SK-N-SH (cell line): ENCODE results near the gene LARGE1. TPM values are rescaled to one million over a fixed set of nuclear protein-coding genes. Genes with fewer than 3 reads are reported as not detected.

Experiments
- CTCF ChIA-PET: fragments of 300-600, 350-600 bp; formaldehyde crosslinking; extraction: SDS; loops from one replicate; lab custom pipeline; 2021; lab: Yijun Ruan, JAX
- POLR2A ChIA-PET: fragments of 350-600 bp; sonication (Branson Sonifier 250); formaldehyde crosslinking; extraction: SDS; loops from one replicate; lab custom pipeline; 2020; ENCODE audit warnings: antibody characterized with exemption, inconsistent platforms; lab: Yijun Ruan, JAX
- DNase-seq: peaks from one replicate; pipeline ENCODE4 v3.0.0; 2012
- H2AFZ ChIP-seq: fragments of 200-600 bp; sonication (generic); 2 replicates; pipeline ENCODE4 v1.8.1; 2016; ENCODE audit warnings: antibody characterized with exemption, mild to moderate bottlenecking, low read depth
- H3F3A ChIP-seq: fragments of 200-600 bp; sonication (generic); replicated peaks from 2 replicates; pipeline ENCODE3; 2016; ENCODE audit warnings: antibody characterized with exemption, mild to moderate bottlenecking; ENCODE audit not compliant: insufficient read depth
- H3K27ac ChIP-seq, 2 experiments: fragments of 200-500 bp in 1 of 2; fragments of 200-600 bp in 1 of 2; sonication (Bioruptor generic) in 1 of 2; sonication (generic), shearing (Covaris generic) in 1 of 2; 2 replicates each; pipeline versions ENCODE4 v1.5.1 to v1.6.1; 2014 to 2016; ENCODE audit warnings: low read depth in 2 of 2, inconsistent platforms in 1 of 2, low read length in 1 of 2, mild to moderate bottlenecking in 1 of 2, mixed read lengths in 1 of 2
- H3K27me3 ChIP-seq: fragments of 200-600 bp; sonication (generic), shearing (Covaris generic); 2 replicates; pipeline ENCODE4 v1.6.1; 2016; ENCODE audit warnings: mixed run types; ENCODE audit not compliant: insufficient read depth
- H3K36me3 ChIP-seq, 2 experiments: fragments of 200-500 bp in 1 of 2; fragments of 200-600 bp in 1 of 2; sonication (Bioruptor generic) in 1 of 2; sonication (generic) in 1 of 2; replicated peaks in 1 of 2; 2 replicates each; pipeline versions ENCODE3 to v1.5.1; 2014 to 2016; ENCODE audit warnings: low read length in 1 of 2, mild to moderate bottlenecking in 1 of 2; ENCODE audit not compliant: insufficient read depth in 2 of 2, control insufficient read depth in 1 of 2
- H3K4me1 ChIP-seq, 2 experiments: fragments of 200-500 bp in 1 of 2; fragments of 200-600 bp in 1 of 2; sonication (Bioruptor generic) in 1 of 2; sonication (generic), shearing (Covaris generic) in 1 of 2; 2 replicates each; pipeline versions ENCODE4 v1.5.1 to v1.6.1; 2014 to 2016; ENCODE audit warnings: low read depth in 1 of 2, low read length in 1 of 2, mixed run types in 1 of 2; ENCODE audit not compliant: insufficient read depth in 2 of 2, control insufficient read depth in 1 of 2
- H3K4me2 ChIP-seq: fragments of 200-600 bp; sonication (generic), shearing (Covaris generic); 2 replicates; pipeline ENCODE4 v1.6.1; 2017; ENCODE audit warnings: mixed run types
- H3K4me3 ChIP-seq, 2 experiments: fragments of 200-500 bp in 1 of 2; fragments of 200-600 bp in 1 of 2; sonication (Bioruptor generic) in 1 of 2; sonication (generic), shearing (Covaris generic) in 1 of 2; 2 replicates each; pipeline versions ENCODE4 v1.5.1 to v1.8.1; 2014 to 2016; ENCODE audit warnings: low read depth in 2 of 2, inconsistent platforms in 1 of 2, low read length in 1 of 2, mild to moderate bottlenecking in 1 of 2, mixed read lengths in 1 of 2, moderate library complexity in 1 of 2
- H3K79me2 ChIP-seq: fragments of 200-600 bp; sonication (generic); 2 replicates; pipeline ENCODE4 v1.8.1; 2017; ENCODE audit warnings: mild to moderate bottlenecking; ENCODE audit not compliant: insufficient read depth
- H3K9ac ChIP-seq: fragments of 200-600 bp; sonication (generic); 2 replicates; pipeline ENCODE4 v1.6.1; 2017; ENCODE audit warnings: mixed run types
- H3K9me2 ChIP-seq: fragments of 200-600 bp; sonication (generic); 2 replicates; pipeline ENCODE4 v1.6.1; 2017; ENCODE audit warnings: mixed run types
- H3K9me3 ChIP-seq: fragments of 200-600 bp; sonication (generic); 2 replicates; pipeline ENCODE4 v1.6.1; 2017; ENCODE audit warnings: mixed run types, mild to moderate bottlenecking, moderate library complexity
- H4K20me1 ChIP-seq: fragments of 200-600 bp; sonication (generic); 2 replicates; pipeline ENCODE4 v1.6.1; 2017; ENCODE audit warnings: mild to moderate bottlenecking, mixed run types; ENCODE audit not compliant: insufficient read depth
- CHD2 ChIP-seq: fragments of 150-350 bp; IDR thresholded peaks from 2 replicates; pipeline ENCODE4 v1.6.1; 2018; ENCODE audit warnings: low read length; ENCODE audit not compliant: partially characterized antibody
- ELF1 ChIP-seq: IDR thresholded peaks from 2 replicates; pipeline ENCODE4 v1.4.0; 2012
- EZH2phosphoT487 ChIP-seq: fragments of 200-600 bp; sonication (generic); IDR thresholded peaks from 2 replicates; pipeline ENCODE4 v1.6.1; 2017; ENCODE audit warnings: low read depth, mixed run types, mild to moderate bottlenecking, antibody characterized with exemption, moderate library complexity, borderline replicate concordance
- FOSL2 ChIP-seq: IDR thresholded peaks from 2 replicates; pipeline ENCODE4 v1.4.0; 2012; ENCODE audit warnings: low read depth, mild to moderate bottlenecking, moderate library complexity, borderline replicate concordance
- FOXM1 ChIP-seq: IDR thresholded peaks from 2 replicates; pipeline ENCODE4 v1.4.0; 2012; ENCODE audit warnings: low read depth, mild to moderate bottlenecking
- GATA2 ChIP-seq: sonication (generic); formaldehyde crosslinking; IDR thresholded peaks from 2 replicates; pipeline ENCODE4 v1.5.0; 2020; ENCODE audit warnings: mild to moderate bottlenecking, missing genetic modification reagents
- MEF2A ChIP-seq: IDR thresholded peaks from 2 replicates; pipeline ENCODE4 v1.4.0; 2012; ENCODE audit warnings: low read depth, borderline replicate concordance
- NFIC ChIP-seq: IDR thresholded peaks from 2 replicates; pipeline ENCODE4 v1.4.0; 2012; ENCODE audit warnings: borderline replicate concordance
- PBX3 ChIP-seq: IDR thresholded peaks from 2 replicates; pipeline ENCODE4; 2012
- POLR2AphosphoS5 ChIP-seq: IDR thresholded peaks from 2 replicates; pipeline ENCODE4 v1.6.1; 2012; ENCODE audit warnings: low read depth, low read length
- RAD21 ChIP-seq: IDR thresholded peaks from 2 replicates; pipeline ENCODE4 v1.6.1; 2012; ENCODE audit warnings: mild to moderate bottlenecking, low read length
- REST ChIP-seq: IDR thresholded peaks from 2 replicates; pipeline ENCODE4 v1.6.1; 2012; ENCODE audit warnings: mild to moderate bottlenecking, low read depth, low read length, moderate library complexity
- RFX5 ChIP-seq: IDR thresholded peaks from 2 replicates; pipeline ENCODE4 v1.6.1; 2012; ENCODE audit warnings: mild to moderate bottlenecking, improper control_type of control experiment, low read length
- TAF1 ChIP-seq: IDR thresholded peaks from 2 replicates; pipeline ENCODE4 v1.6.1; 2012; ENCODE audit warnings: low read depth, mild to moderate bottlenecking, low read length, moderate library complexity, borderline replicate concordance
- TCF12 ChIP-seq: IDR thresholded peaks from 2 replicates; pipeline ENCODE4 v1.4.0; 2012
- YY1 ChIP-seq: IDR thresholded peaks from 2 replicates; pipeline ENCODE4 v1.4.0; 2012; ENCODE audit warnings: low read depth, mild to moderate bottlenecking
- WGBS: methylation state at CpG from one replicate; pipeline ENCODE4 v1.1.6; 2017; ENCODE audit warnings: low lambda C conversion rate; 5-methylcytosine and 5-hydroxymethylcytosine counted together
- polyA plus RNA-seq, 3 experiments: library from polyadenylated mRNA; depleted of rRNA; stranded (reverse); fragments of >200 nt; gene quantifications; 2 replicates each; pipeline ENCODE4 v1.2.3, GENCODE V29; 2012
- TF ChIP-seq, protein P1 (sequence below): IDR thresholded peaks from 2 replicates; pipeline ENCODE4 v1.4.0; 2012; ENCODE audit warnings: low read depth
- TF ChIP-seq, protein P2 (sequence below): fragments of 200-600 bp; sonication (generic); IDR thresholded peaks from 2 replicates; pipeline ENCODE4 v1.6.1; 2017; ENCODE audit warnings: antibody characterized with exemption, mild to moderate bottlenecking, moderate library complexity
- TF ChIP-seq, protein P3 (sequence below): fragments of 150-350 bp; IDR thresholded peaks from 2 replicates; pipeline ENCODE4 v1.6.1; 2016; ENCODE audit warnings: mild to moderate bottlenecking, low read depth, low read length
- TF ChIP-seq, protein P4 (sequence below): fragments of 150-350 bp; IDR thresholded peaks from 2 replicates; pipeline ENCODE4 v1.6.1; 2017; ENCODE audit warnings: antibody characterized with exemption, low read length, low read depth, borderline replicate concordance

The LARGE1 gene
- polyA plus RNA-seq, 1 of the 3 experiments (the other 2 are of a cell fraction): 1.1 TPM

DNA sequence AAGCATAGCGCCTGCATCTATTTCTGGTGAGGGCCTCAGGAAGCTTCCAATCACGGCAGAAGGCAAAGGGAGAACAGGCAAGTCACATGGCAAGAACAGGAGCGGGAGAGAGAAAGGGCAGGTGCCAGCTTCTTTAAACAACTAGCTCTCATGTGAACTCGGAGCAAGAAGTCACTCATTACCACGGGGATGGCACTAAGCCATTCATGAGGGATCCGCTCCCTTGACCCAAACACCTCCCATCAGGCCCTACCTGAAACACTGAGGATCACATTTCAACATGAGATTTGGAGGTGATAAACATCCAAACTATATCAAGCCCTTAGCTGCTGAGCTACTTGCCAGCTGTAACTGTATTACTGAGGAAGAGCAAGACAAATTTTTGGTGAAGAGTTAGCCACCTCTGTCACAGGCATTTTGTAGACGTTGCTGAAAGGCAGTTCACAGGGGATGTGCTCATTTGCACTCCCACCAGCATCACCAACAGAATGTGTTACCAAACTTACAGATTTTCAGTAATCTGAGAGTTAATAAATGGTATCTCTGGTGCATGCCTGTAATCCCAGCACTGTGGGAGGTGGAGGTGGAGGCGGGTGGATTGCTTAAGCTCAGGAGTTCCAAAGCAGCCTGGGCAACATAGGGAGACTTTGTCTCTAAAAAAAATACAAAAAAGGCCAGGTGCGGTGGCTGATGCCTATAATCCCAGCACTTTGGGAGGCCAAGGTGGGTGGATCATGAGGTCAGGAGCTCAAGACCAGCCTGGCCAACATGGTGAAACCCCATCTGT lies 398.2 kb downstream of the LARGE1 start:
- CTCF ChIA-PET: interaction anchor here (0.6 to 6.3 kb wide), 7 partner anchors 8 to 432 kb away, joined by 3 to 60 read pairs (median 4); partner anchors contain the start of gene LARGE1
- POLR2A ChIA-PET: no interaction called here
- no peak overlapping the region for H3K4me3 ChIP-seq

More for the DNA sequence above, 398.2 kb downstream of the LARGE1 start:
- no peaks in the 10 kb centered on the region for H3K9me2 ChIP-seq
- H4K20me1 ChIP-seq: no peaks in the 10 kb centered on the region
- H3K27me3 ChIP-seq: no peaks in the 10 kb centered on the region
- no peak overlapping the region for H3K27ac ChIP-seq
- TF ChIP-seq, protein P1, sequence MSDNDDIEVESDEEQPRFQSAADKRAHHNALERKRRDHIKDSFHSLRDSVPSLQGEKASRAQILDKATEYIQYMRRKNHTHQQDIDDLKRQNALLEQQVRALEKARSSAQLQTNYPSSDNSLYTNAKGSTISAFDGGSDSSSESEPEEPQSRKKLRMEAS: no peak
- TF ChIP-seq FOSL2: no peak
- TF ChIP-seq TAF1: no peak
- TF ChIP-seq NFIC: no peak
- TF ChIP-seq REST: no peak
- no peak for TF ChIP-seq RFX5
- TF ChIP-seq TCF12: no peak
- TF ChIP-seq, protein P2, sequence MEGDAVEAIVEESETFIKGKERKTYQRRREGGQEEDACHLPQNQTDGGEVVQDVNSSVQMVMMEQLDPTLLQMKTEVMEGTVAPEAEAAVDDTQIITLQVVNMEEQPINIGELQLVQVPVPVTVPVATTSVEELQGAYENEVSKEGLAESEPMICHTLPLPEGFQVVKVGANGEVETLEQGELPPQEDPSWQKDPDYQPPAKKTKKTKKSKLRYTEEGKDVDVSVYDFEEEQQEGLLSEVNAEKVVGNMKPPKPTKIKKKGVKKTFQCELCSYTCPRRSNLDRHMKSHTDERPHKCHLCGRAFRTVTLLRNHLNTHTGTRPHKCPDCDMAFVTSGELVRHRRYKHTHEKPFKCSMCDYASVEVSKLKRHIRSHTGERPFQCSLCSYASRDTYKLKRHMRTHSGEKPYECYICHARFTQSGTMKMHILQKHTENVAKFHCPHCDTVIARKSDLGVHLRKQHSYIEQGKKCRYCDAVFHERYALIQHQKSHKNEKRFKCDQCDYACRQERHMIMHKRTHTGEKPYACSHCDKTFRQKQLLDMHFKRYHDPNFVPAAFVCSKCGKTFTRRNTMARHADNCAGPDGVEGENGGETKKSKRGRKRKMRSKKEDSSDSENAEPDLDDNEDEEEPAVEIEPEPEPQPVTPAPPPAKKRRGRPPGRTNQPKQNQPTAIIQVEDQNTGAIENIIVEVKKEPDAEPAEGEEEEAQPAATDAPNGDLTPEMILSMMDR: no peak
- TF ChIP-seq, protein P3, sequence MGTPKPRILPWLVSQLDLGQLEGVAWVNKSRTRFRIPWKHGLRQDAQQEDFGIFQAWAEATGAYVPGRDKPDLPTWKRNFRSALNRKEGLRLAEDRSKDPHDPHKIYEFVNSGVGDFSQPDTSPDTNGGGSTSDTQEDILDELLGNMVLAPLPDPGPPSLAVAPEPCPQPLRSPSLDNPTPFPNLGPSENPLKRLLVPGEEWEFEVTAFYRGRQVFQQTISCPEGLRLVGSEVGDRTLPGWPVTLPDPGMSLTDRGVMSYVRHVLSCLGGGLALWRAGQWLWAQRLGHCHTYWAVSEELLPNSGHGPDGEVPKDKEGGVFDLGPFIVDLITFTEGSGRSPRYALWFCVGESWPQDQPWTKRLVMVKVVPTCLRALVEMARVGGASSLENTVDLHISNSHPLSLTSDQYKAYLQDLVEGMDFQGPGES: no peak
- TF ChIP-seq, protein P4, sequence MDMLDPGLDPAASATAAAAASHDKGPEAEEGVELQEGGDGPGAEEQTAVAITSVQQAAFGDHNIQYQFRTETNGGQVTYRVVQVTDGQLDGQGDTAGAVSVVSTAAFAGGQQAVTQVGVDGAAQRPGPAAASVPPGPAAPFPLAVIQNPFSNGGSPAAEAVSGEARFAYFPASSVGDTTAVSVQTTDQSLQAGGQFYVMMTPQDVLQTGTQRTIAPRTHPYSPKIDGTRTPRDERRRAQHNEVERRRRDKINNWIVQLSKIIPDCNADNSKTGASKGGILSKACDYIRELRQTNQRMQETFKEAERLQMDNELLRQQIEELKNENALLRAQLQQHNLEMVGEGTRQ: no peak
- TF ChIP-seq RAD21: no peak
- TF ChIP-seq MEF2A: no peak
- TF ChIP-seq CHD2: no peak
- no peak for TF ChIP-seq FOXM1
- no peak for TF ChIP-seq ELF1
- no peak for TF ChIP-seq GATA2 (CRISPR knock-in tag)
- no peak for TF ChIP-seq EZH2phosphoT487
- no peak for TF ChIP-seq PBX3
- TF ChIP-seq YY1: no peak
- TF ChIP-seq POLR2AphosphoS5: no peak
- TF ChIP-seq, all 33 proteins: peak for 0
- H3K79me2 ChIP-seq: no peaks in the 10 kb centered on the region
- H3K36me3 ChIP-seq: no peaks in the 10 kb centered on the region
- 45% methylated on average over 9 of the region's 9 CpGs for WGBS
- H3K9ac ChIP-seq: no peak overlapping the region
- no peak for DNase-seq
- no peaks in the 10 kb centered on the region for H3F3A ChIP-seq
- no peaks in the 10 kb centered on the region for H3K4me1 ChIP-seq
- H2AFZ ChIP-seq: no peak overlapping the region
- no peak overlapping the region for H3K4me2 ChIP-seq
- H3K9me3 ChIP-seq: no peaks in the 10 kb centered on the region
